Hepatocyte (in vitro differentiated cells): Measurements from ENCODE around the gene KRT81. TPM values are rescaled to one million over a fixed set of nuclear protein-coding genes. Genes with fewer than 3 reads are reported as not detected.

Experiments
- DNase-seq: peaks from one replicate; pipeline ENCODE4 v3.0.0-alpha.2; 2016; ENCODE audit warnings: low spot score
- H2AFZ ChIP-seq: fragments of 200-600 bp; sonication (generic); 2 replicates; pipeline ENCODE4 v1.6.0; 2016; ENCODE audit warnings: antibody characterized with exemption, mild to moderate bottlenecking
- H3K27ac ChIP-seq: fragments of 200-600 bp; sonication (generic); 2 replicates; pipeline ENCODE4 v1.5.1; 2016; ENCODE audit warnings: mild to moderate bottlenecking
- H3K27me3 ChIP-seq: fragments of 200-600 bp; sonication (generic); 2 replicates; pipeline ENCODE4 v1.6.1; 2016
- H3K36me3 ChIP-seq: fragments of 200-600 bp; sonication (generic); replicated peaks from 2 replicates; pipeline ENCODE4 v1.5.1; 2016; ENCODE audit warnings: low read depth; ENCODE audit not compliant: insufficient read depth
- H3K4me1 ChIP-seq: fragments of 200-600 bp; sonication (generic); 2 replicates; pipeline ENCODE4 v1.5.1; 2016; ENCODE audit warnings: mild to moderate bottlenecking, moderate library complexity; ENCODE audit not compliant: insufficient read depth
- H3K4me2 ChIP-seq: fragments of 200-600 bp; sonication (generic); 2 replicates; pipeline ENCODE4 v1.6.0; 2016
- H3K4me3 ChIP-seq: fragments of 200-600 bp; sonication (generic); 2 replicates; pipeline ENCODE4 v1.5.1; 2016; ENCODE audit warnings: mild to moderate bottlenecking
- H3K79me2 ChIP-seq: fragments of 200-600 bp; sonication (generic); 2 replicates; pipeline ENCODE4 v1.6.0; 2017; ENCODE audit warnings: mild to moderate bottlenecking
- H3K9me2 ChIP-seq: fragments of 200-600 bp; sonication (generic); replicated peaks from 2 replicates; pipeline ENCODE4 v1.6.0; 2017; ENCODE audit warnings: mild to moderate bottlenecking; ENCODE audit not compliant: insufficient read depth
- H3K9me3 ChIP-seq: fragments of 200-600 bp; sonication (generic); 2 replicates; pipeline ENCODE4 v1.5.1; 2016; ENCODE audit warnings: low read depth, mild to moderate bottlenecking
- H4K20me1 ChIP-seq: fragments of 200-600 bp; sonication (generic); 2 replicates; pipeline ENCODE4 v1.6.0; 2016; ENCODE audit warnings: mild to moderate bottlenecking; ENCODE audit not compliant: insufficient read depth, poor library complexity, severe bottlenecking
- CTCF ChIP-seq: fragments of 200-600 bp; sonication (generic); IDR thresholded peaks from 2 replicates; pipeline ENCODE4 v1.5.1; 2016; ENCODE audit warnings: antibody characterized with exemption, mild to moderate bottlenecking; ENCODE audit not compliant: poor library complexity
- EZH2 ChIP-seq: fragments of 200-600 bp; sonication (generic); IDR thresholded peaks from 2 replicates; pipeline ENCODE4 v1.6.1; 2016; ENCODE audit warnings: antibody characterized with exemption, mild to moderate bottlenecking, borderline replicate concordance
- EZH2phosphoT487 ChIP-seq: fragments of 200-600 bp; sonication (generic); IDR thresholded peaks from one replicate; pipeline ENCODE4 v1.6.1; 2018; ENCODE audit warnings: antibody characterized with exemption, mild to moderate bottlenecking, low read depth, moderate library complexity; ENCODE audit not compliant: unreplicated experiment, severe bottlenecking
- WGBS: methylation state at CpG from one replicate; pipeline ENCODE4 v1.1.6; 2016; ENCODE audit warnings: low lambda C conversion rate; ENCODE audit errors: missing lambda C conversion rate; 5-methylcytosine and 5-hydroxymethylcytosine counted together
- polyA plus RNA-seq: library from polyadenylated mRNA; unstranded; fragments of >200 nt; fragmentation: Nextera tagmentation; extraction: Ambion mirVana; gene quantifications from 2 replicates; pipeline ENCODE4 v1.2.1, GENCODE V29; 2016
- total RNA-seq: library from RNA; depleted of rRNA; stranded (reverse); fragments of >200 nt; gene quantifications from 2 replicates; pipeline ENCODE4 v1.2.3, GENCODE V29; 2014

The KRT81 gene
- total and polyA plus RNA-seq, 2 experiments from 2014 or later = not detected

GRCh38 chr12:52310622-52311284 lies 19.4 kb upstream of the KRT81 start:
- no peaks in the 10 kb centered on the region for H4K20me1 ChIP-seq
- H3K36me3 ChIP-seq = no peaks in the 10 kb centered on the region
- no peaks in the 10 kb centered on the region for H3K9me3 ChIP-seq
- DNase-seq = no peak
- no peak overlapping the region for H3K4me3 ChIP-seq
- H3K27me3 ChIP-seq = peaks cover 22% of the 10 kb centered on the region
- no peaks in the 10 kb centered on the region for H3K9me2 ChIP-seq
- WGBS = 88% methylated on average over 5 of the region's 5 CpGs
- no peaks in the 10 kb centered on the region for H3K79me2 ChIP-seq
- no peak for TF ChIP-seq CTCF
- TF ChIP-seq EZH2phosphoT487 = no peak
- TF ChIP-seq EZH2 = no peak
- no peak overlapping the region for H2AFZ ChIP-seq
- peaks cover 6% of the 10 kb centered on the region for H3K4me1 ChIP-seq
- no peak overlapping the region for H3K27ac ChIP-seq
- H3K4me2 ChIP-seq = no peak overlapping the region

- Histone ChIP-seq H3K36me3 (no peaks in the 10 kb centered on the region), H3K9me2 (no peaks in the 10 kb centered on the region), H3K27me3 (peaks cover 22% of the 10 kb centered on the region), H3K27ac (peak overlapping the region; percentile 44), H3K79me2 (no peaks in the 10 kb centered on the region), H3K9me3 (no peaks in the 10 kb centered on the region), H4K20me1 (no peaks in the 10 kb centered on the region), H2AFZ (peak overlapping the region; percentile 31), H3K4me3 (no peak overlapping the region), H3K4me2 (peak overlapping the region; percentile 80), H3K4me1 (peaks cover 6% of the 10 kb centered on the region)
- TF ChIP-seq EZH2 (no peak), CTCF (no peak), EZH2phosphoT487 (no peak)
- no peak for DNase-seq
- 55% methylated on average over 15 of the region's 15 CpGs for WGBS
Measured at GRCh38 chr12:52308806-52309425, 17.6 kb upstream of the KRT81 start.

- H3K4me2 ChIP-seq = peak overlapping the region; percentile 80
- H3K9me3 ChIP-seq = no peaks in the 10 kb centered on the region
- peak overlapping the region; percentile 44 for H3K27ac ChIP-seq
- peak; percentile 85 for DNase-seq
- H3K79me2 ChIP-seq = no peaks in the 10 kb centered on the region
- H3K4me1 ChIP-seq = peaks cover 6% of the 10 kb centered on the region
- H3K9me2 ChIP-seq = no peaks in the 10 kb centered on the region
- no peaks in the 10 kb centered on the region for H4K20me1 ChIP-seq
- TF ChIP-seq CTCF (peak; percentile 15), EZH2 (no peak), EZH2phosphoT487 (no peak)
- H3K4me3 ChIP-seq = peak overlapping the region; percentile 17
- H3K27me3 ChIP-seq = peaks cover 22% of the 10 kb centered on the region
- WGBS = 9% methylated on average over 69 of the region's 71 CpGs
- H2AFZ ChIP-seq = peak overlapping the region; percentile 31
- H3K36me3 ChIP-seq = no peaks in the 10 kb centered on the region
Measured at GRCh38 chr12:52307836-52308805, 16.8 kb upstream of the KRT81 start.
